T-helper 2 cell (primary cell): ENCODE measurements around the gene CAPN15.

Experiments
- DNase-seq, 5 experiments: peaks; one replicate each; pipeline versions ENCODE4 v3.0.0 to v3.0.0-alpha.2; 2012 to 2022

The CAPN15 gene

GRCh38 chr16:546909-547770, 19.6 kb downstream of the CAPN15 start:
- DNase-seq, result peak in 4 of 5 experiments; percentile 20 to 66 (median 40)

- no peak for DNase-seq
Observed at GRCh38 chr16:548586-548985, 21.1 kb downstream of the CAPN15 start.

GRCh38 chr16:549544-550263, 22.2 kb downstream of the CAPN15 start:
- DNase-seq, result no peak

- DNase-seq, result no peak
Observed at GRCh38 chr16:551210-551609, 23.7 kb downstream of the CAPN15 start.

- no peak for DNase-seq
Observed at GRCh38 chr16:552171-552570, 24.7 kb downstream of the CAPN15 start.

GRCh38 chr16:553601-554296, 26.2 kb downstream of the CAPN15 start:
- DNase-seq, result no peak

- DNase-seq, result no peak
Observed at GRCh38 chr16:554297-554621, 26.7 kb downstream of the CAPN15 start.

GRCh38 chr16:554640-555365, 27.3 kb downstream of the CAPN15 start:
- DNase-seq, result no peak

GRCh38 chr16:555528-556473, 28.3 kb downstream of the CAPN15 start:
- DNase-seq, result no peak

- DNase-seq, result no peak
Observed at GRCh38 chr16:556474-557173, 29.1 kb downstream of the CAPN15 start.

- DNase-seq, result no peak
Observed at GRCh38 chr16:557463-558297, 30.2 kb downstream of the CAPN15 start.

GRCh38 chr16:558298-559020, 30.9 kb downstream of the CAPN15 start:
- DNase-seq, result no peak

GRCh38 chr16:559021-559380, 31.5 kb downstream of the CAPN15 start:
- no peak for DNase-seq

GRCh38 chr16:559411-560203, 32.1 kb downstream of the CAPN15 start:
- DNase-seq, result no peak

GRCh38 chr16:560204-560700, 32.7 kb downstream of the CAPN15 start, which contains the start of gene PRR35:
Gene PRR35 (plus strand): TSS chr16:560394. CDS start chr16:563295, 2,901 bp downstream.
- DNase-seq, result no peak

- no peak for DNase-seq
Observed at GRCh38 chr16:560701-561412, 33.3 kb downstream of the CAPN15 start.

GRCh38 chr16:561413-561794, 33.9 kb downstream of the CAPN15 start:
- DNase-seq, result no peak
